Adrenal gland (tissue), 5 donors: Measurements from ENCODE around the gene DIO1.

Experiments
- POLR2A ChIP-seq, 2 donors: fragments of 450-650 bp; IDR thresholded peaks; one replicate each; pipeline ENCODE4 v1.6.1; 2017; ENCODE audit warnings: antibody characterized with exemption in 2 of 2, mild to moderate bottlenecking in 2 of 2, moderate library complexity in 1 of 2
- TF ChIP-seq, protein P1 (sequence below), 6 experiments: fragments of 450-650 bp in 4 of 6; fragments of 200-600 bp in 2 of 6; sonication (generic) in 1 of 6; IDR thresholded peaks; 1 replicate in 5 of 6; 2 replicates in 1 of 6; pipeline versions ENCODE4 v1.5.1 to v1.8.0; 2016 to 2021; ENCODE audit warnings: antibody characterized with exemption in 6 of 6, mild to moderate bottlenecking in 2 of 6, moderate library complexity in 1 of 6
- donor health status: DM: no; HTN: no; CAD: no.

GRCh38 chr1:53890522-53890941 is 3.5 kb upstream of the DIO1 start:
- no peak for TF ChIP-seq POLR2A (IDR thresholded peaks at IDR 0.05)
- TF ChIP-seq, protein P1, sequence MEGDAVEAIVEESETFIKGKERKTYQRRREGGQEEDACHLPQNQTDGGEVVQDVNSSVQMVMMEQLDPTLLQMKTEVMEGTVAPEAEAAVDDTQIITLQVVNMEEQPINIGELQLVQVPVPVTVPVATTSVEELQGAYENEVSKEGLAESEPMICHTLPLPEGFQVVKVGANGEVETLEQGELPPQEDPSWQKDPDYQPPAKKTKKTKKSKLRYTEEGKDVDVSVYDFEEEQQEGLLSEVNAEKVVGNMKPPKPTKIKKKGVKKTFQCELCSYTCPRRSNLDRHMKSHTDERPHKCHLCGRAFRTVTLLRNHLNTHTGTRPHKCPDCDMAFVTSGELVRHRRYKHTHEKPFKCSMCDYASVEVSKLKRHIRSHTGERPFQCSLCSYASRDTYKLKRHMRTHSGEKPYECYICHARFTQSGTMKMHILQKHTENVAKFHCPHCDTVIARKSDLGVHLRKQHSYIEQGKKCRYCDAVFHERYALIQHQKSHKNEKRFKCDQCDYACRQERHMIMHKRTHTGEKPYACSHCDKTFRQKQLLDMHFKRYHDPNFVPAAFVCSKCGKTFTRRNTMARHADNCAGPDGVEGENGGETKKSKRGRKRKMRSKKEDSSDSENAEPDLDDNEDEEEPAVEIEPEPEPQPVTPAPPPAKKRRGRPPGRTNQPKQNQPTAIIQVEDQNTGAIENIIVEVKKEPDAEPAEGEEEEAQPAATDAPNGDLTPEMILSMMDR (IDR thresholded peaks at IDR 0.05), result no peak
